ENCODE measurements around the gene CRYBB3. TPM values are rescaled to one million over a fixed set of nuclear protein-coding genes. Genes with fewer than 3 reads are reported as not detected.

CRYBB3 gene
- polyA plus RNA-seq, 1 donor (not counting 4 experiments of a cell fraction or from before 2014, with no cell fraction given) = not detected

DNA sequence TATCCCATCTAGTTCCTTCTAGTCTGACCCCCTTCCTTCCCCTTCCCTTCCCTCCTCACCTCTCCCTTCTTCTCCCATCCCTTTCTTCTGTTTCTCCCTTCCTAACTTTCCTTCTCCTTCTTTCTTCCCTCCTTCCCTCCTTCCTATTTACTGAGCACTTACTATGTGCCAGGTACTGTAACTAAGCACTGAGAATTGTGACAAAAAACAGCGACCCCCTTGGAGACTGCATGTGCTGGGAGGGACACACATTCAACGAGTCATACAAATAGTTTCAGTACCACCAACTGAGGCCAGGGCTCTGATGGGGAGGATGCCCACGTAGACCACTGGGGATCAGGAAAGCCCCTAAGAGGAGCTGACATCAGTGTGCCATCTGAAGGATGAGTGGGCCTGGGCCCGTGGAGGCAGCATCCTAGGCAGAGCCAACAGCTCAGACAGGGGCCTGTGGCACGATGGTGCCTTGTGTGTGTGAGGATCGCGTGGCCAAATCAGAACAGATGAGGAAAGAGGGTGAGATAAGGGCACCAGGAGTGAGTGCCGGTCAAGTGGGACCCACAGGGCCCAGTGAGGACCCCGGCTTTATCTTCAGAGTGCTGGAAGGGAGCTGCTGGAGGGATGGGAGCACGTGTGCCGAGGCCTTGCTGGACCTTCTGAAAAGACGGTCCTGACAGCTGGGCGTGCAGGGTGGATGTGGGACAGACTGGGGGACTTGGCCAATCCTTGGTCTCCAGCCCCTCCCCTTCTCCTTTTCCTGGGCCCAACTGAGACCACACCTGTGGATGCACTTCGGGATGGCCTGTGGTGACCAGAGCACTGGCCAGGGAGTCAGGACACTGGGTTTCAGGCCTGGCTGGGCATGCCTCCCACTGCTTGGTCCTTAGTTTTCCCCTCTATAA is 38.4 kb upstream of the CRYBB3 start:
- no peak for FAIRE-seq
- Histone ChIP-seq H3K4me1 (ENCODE audit: control insufficient read depth, extremely low read depth, insufficient read depth, low read length) (peaks cover 28% of the 10 kb centered on the region), H3K4me3 (ENCODE audit: control insufficient read depth in 2 of 3, extremely low read depth in 1 of 3, insufficient read depth in 2 of 3, low read depth in 1 of 3, low read length in 3 of 3) (no peak overlapping the region), H3K36me3 (ENCODE audit: control insufficient read depth in 2 of 2, extremely low read depth in 1 of 2, insufficient read depth in 2 of 2, low read length in 2 of 2) (peaks cover 0 to 1% of the 10 kb centered on the region in 2 experiments), H3K9me3 (ENCODE audit: control insufficient read depth, low read depth, low read length) (no peaks in the 10 kb centered on the region), H3K9ac (ENCODE audit: control insufficient read depth, extremely low read depth, insufficient read depth, low read length) (no peak overlapping the region), H4K20me1 (ENCODE audit: control insufficient read depth, extremely low read depth, insufficient read depth, low read length) (peaks cover 6% of the 10 kb centered on the region), H3K79me2 (ENCODE audit: control insufficient read depth, insufficient read depth, low read length) (no peaks in the 10 kb centered on the region), H3K27me3 (ENCODE audit: control insufficient read depth, extremely low read depth, insufficient read depth, low read length) (no peaks in the 10 kb centered on the region), H3K4me2 (ENCODE audit: control insufficient read depth, extremely low read depth, insufficient read depth, low read depth, low read length) (no peak overlapping the region), H3K9me1 (ENCODE audit: control insufficient read depth, extremely low read depth, insufficient read depth, low read length) (no peaks in the 10 kb centered on the region), H3K27ac (ENCODE audit: control insufficient read depth, insufficient read depth, low read length) (no peak overlapping the region), H2AFZ (ENCODE audit: control insufficient read depth, low read length) (no peak overlapping the region)
- no peak for DNase-seq (ENCODE audit: low read depth, low spot score)
- TF ChIP-seq, protein P1, sequence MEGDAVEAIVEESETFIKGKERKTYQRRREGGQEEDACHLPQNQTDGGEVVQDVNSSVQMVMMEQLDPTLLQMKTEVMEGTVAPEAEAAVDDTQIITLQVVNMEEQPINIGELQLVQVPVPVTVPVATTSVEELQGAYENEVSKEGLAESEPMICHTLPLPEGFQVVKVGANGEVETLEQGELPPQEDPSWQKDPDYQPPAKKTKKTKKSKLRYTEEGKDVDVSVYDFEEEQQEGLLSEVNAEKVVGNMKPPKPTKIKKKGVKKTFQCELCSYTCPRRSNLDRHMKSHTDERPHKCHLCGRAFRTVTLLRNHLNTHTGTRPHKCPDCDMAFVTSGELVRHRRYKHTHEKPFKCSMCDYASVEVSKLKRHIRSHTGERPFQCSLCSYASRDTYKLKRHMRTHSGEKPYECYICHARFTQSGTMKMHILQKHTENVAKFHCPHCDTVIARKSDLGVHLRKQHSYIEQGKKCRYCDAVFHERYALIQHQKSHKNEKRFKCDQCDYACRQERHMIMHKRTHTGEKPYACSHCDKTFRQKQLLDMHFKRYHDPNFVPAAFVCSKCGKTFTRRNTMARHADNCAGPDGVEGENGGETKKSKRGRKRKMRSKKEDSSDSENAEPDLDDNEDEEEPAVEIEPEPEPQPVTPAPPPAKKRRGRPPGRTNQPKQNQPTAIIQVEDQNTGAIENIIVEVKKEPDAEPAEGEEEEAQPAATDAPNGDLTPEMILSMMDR (optimal IDR thresholded peaks at IDR 0.05 in 1 of 3, IDR thresholded peaks at IDR 0.05 in 1 of 3, conservative IDR thresholded peaks at IDR 0.05 in 1 of 3; ENCODE audit: extremely low read depth in 1 of 3, insufficient read depth in 2 of 3, low read length in 3 of 3) = no peak
- TF ChIP-seq EZH2 (IDR thresholded peaks at IDR 0.05; ENCODE audit: low read length) = no peak
- dilution Hi-C loops (cut with MboI; ENCODE audit: extremely low pct_ligation_motif_present, low sequenced_read_pairs) = no loop called here

DNA sequence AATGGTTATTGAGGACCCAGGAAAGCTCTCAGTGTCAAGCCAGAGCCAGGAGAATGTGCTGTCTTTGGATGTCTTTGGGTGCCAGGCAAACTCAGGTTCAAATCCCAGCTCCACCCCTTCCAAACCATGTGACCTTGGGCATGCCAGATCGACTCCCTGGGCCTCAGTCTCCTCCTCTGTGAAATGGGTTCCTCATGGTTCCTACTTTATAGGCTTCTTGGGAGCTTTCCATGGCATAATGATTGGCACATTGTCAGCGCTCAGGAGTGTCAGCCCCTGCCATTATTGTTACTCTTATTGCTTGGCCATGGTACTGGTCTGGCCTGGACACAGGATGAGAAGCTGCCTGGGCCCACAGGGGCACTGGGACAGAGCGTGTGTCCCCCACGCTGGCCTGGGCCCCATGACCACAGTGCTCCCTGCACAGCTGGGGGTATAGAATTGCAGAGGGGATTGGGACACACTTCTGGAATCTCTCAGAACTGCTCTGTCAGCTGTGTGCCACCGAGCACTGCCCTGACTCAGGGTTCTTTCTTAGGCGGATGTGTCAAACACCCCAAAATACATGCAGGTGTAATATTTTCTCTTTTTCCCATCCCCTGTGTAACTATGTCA is 37.6 kb upstream of the CRYBB3 start:
- no peak for FAIRE-seq
- Histone ChIP-seq H4K20me1 (ENCODE audit: control insufficient read depth, extremely low read depth, insufficient read depth, low read length) (peaks cover 6% of the 10 kb centered on the region), H3K9me1 (ENCODE audit: control insufficient read depth, extremely low read depth, insufficient read depth, low read length) (no peaks in the 10 kb centered on the region), H3K9ac (ENCODE audit: control insufficient read depth, extremely low read depth, insufficient read depth, low read length) (no peak overlapping the region), H3K4me2 (ENCODE audit: control insufficient read depth, extremely low read depth, insufficient read depth, low read depth, low read length) (no peak overlapping the region), H3K4me1 (ENCODE audit: control insufficient read depth, extremely low read depth, insufficient read depth, low read length) (peaks cover 33% of the 10 kb centered on the region), H2AFZ (ENCODE audit: control insufficient read depth, low read length) (no peak overlapping the region), H3K79me2 (ENCODE audit: control insufficient read depth, insufficient read depth, low read length) (no peaks in the 10 kb centered on the region), H3K9me3 (ENCODE audit: control insufficient read depth, low read depth, low read length) (no peaks in the 10 kb centered on the region), H3K36me3 (ENCODE audit: control insufficient read depth in 2 of 2, extremely low read depth in 1 of 2, insufficient read depth in 2 of 2, low read length in 2 of 2) (peaks cover 0 to 1% of the 10 kb centered on the region in 2 experiments), H3K4me3 (ENCODE audit: control insufficient read depth in 2 of 3, extremely low read depth in 1 of 3, insufficient read depth in 2 of 3, low read depth in 1 of 3, low read length in 3 of 3) (no peak overlapping the region), H3K27me3 (ENCODE audit: control insufficient read depth, extremely low read depth, insufficient read depth, low read length) (no peaks in the 10 kb centered on the region), H3K27ac (ENCODE audit: control insufficient read depth, insufficient read depth, low read length) (no peak overlapping the region)
- no peak for DNase-seq (ENCODE audit: low read depth, low spot score)
- TF ChIP-seq, protein P1 (optimal IDR thresholded peaks at IDR 0.05 in 1 of 3, IDR thresholded peaks at IDR 0.05 in 1 of 3, conservative IDR thresholded peaks at IDR 0.05 in 1 of 3; ENCODE audit: extremely low read depth in 1 of 3, insufficient read depth in 2 of 3, low read length in 3 of 3) = no peak
- TF ChIP-seq EZH2 (IDR thresholded peaks at IDR 0.05; ENCODE audit: low read length) = no peak
- dilution Hi-C loops (cut with MboI; ENCODE audit: extremely low pct_ligation_motif_present, low sequenced_read_pairs) = no loop called here
